HepG2 (cell line): ENCODE measurements around the gene RRAGB.

ENCODE experiments used
- EP300 ChIP-seq, 3 experiments: sonication (generic) in 1 of 3; formaldehyde crosslinking in 1 of 3; IDR thresholded peaks; 2 replicates each; pipeline versions ENCODE4 v1.5.1 to v1.6.1; 2011 to 2020; ENCODE audit warnings: low read depth in 2 of 3, low read length in 2 of 3, borderline replicate concordance in 1 of 3, improper control_type of control experiment in 1 of 3, mild to moderate bottlenecking in 1 of 3, missing genetic modification reagents in 1 of 3, moderate library complexity in 1 of 3
- PLRG1 ChIP-seq: fragments of 450-650 bp; conservative IDR thresholded peaks from 2 replicates; pipeline ENCODE4 v1.6.1; 2016
- POLR2A ChIP-seq, 2 experiments: IDR thresholded peaks; 2 replicates each; pipeline ENCODE4 v1.6.1; 2011; ENCODE audit warnings: low read depth in 2 of 2, low read length in 2 of 2, mild to moderate bottlenecking in 1 of 2, moderate library complexity in 1 of 2; ENCODE audit not compliant: insufficient read depth in 1 of 2
- POLR2AphosphoS5 ChIP-seq: IDR thresholded peaks from 2 replicates; pipeline ENCODE4 v1.6.1; 2012; ENCODE audit warnings: low read depth, low read length
- ZBTB7A ChIP-seq: sonication (generic); formaldehyde crosslinking; IDR thresholded peaks from 2 replicates; pipeline ENCODE4 v1.8.0; 2022; ENCODE audit warnings: mild to moderate bottlenecking, missing genetic modification reagents
- ZFX ChIP-seq: sonication (generic); formaldehyde crosslinking; IDR thresholded peaks from 2 replicates; pipeline ENCODE4 v1.4.0; 2020; ENCODE audit warnings: mild to moderate bottlenecking, low read depth, missing genetic modification reagents, moderate library complexity
- TF ChIP-seq, protein P1 (sequence below), 2 experiments: IDR thresholded peaks; 2 replicates each; pipeline ENCODE4 v1.6.1; 2011 to 2012; ENCODE audit warnings: low read length in 2 of 2, borderline replicate concordance in 1 of 2, low read depth in 1 of 2, mild to moderate bottlenecking in 1 of 2, moderate library complexity in 1 of 2
- TF ChIP-seq, protein P2 (sequence below): sonication (generic); formaldehyde crosslinking; IDR thresholded peaks from 2 replicates; pipeline ENCODE4 v1.4.0; 2020; ENCODE audit warnings: low read depth, mild to moderate bottlenecking, missing genetic modification reagents
- TF ChIP-seq, protein P3 (sequence below): sonication (generic); formaldehyde crosslinking; IDR thresholded peaks from 2 replicates; pipeline ENCODE4 v1.5.0; 2020; ENCODE audit warnings: mild to moderate bottlenecking, missing genetic modification reagents, moderate library complexity

DNA sequence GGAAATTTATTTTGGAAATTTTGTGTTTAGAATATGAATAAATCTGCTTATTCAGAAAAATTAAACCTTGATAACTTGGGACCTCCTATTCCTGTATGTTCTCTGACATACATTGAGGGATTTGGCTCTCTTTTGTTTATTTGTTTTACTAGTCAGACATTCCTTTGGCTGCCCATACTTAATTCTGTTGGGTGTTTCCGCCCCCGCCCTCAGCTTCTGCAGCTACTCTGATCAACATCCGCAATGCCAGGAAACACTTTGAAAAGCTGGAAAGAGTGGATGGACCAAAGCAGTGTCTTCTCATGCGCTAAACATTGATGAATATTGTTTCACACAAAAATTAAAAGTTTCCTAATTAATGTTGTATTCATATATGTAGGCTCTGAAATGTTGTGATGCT is 40.5 kb downstream of the RRAGB start:
- TF ChIP-seq ZFX (no peak), POLR2A (IDR thresholded peaks at IDR 0.05; ENCODE audit: insufficient read depth in 1 of 2, low read depth in 2 of 2, low read length in 2 of 2) (no peak), EP300 (IDR thresholded peaks at IDR 0.05; ENCODE audit: low read depth in 2 of 2, low read length in 2 of 2) (no peak), EP300 (CRISPR knock-in tag; IDR thresholded peaks at IDR 0.05; ENCODE audit: borderline replicate concordance) (no peak), POLR2AphosphoS5 (no peak), ZBTB7A (CRISPR knock-in tag) (no peak), PLRG1 (no peak)
- TF ChIP-seq, protein P1, sequence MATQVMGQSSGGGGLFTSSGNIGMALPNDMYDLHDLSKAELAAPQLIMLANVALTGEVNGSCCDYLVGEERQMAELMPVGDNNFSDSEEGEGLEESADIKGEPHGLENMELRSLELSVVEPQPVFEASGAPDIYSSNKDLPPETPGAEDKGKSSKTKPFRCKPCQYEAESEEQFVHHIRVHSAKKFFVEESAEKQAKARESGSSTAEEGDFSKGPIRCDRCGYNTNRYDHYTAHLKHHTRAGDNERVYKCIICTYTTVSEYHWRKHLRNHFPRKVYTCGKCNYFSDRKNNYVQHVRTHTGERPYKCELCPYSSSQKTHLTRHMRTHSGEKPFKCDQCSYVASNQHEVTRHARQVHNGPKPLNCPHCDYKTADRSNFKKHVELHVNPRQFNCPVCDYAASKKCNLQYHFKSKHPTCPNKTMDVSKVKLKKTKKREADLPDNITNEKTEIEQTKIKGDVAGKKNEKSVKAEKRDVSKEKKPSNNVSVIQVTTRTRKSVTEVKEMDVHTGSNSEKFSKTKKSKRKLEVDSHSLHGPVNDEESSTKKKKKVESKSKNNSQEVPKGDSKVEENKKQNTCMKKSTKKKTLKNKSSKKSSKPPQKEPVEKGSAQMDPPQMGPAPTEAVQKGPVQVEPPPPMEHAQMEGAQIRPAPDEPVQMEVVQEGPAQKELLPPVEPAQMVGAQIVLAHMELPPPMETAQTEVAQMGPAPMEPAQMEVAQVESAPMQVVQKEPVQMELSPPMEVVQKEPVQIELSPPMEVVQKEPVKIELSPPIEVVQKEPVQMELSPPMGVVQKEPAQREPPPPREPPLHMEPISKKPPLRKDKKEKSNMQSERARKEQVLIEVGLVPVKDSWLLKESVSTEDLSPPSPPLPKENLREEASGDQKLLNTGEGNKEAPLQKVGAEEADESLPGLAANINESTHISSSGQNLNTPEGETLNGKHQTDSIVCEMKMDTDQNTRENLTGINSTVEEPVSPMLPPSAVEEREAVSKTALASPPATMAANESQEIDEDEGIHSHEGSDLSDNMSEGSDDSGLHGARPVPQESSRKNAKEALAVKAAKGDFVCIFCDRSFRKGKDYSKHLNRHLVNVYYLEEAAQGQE (IDR thresholded peaks at IDR 0.05; ENCODE audit: borderline replicate concordance in 1 of 2, low read depth in 1 of 2, low read length in 2 of 2): no peak
- TF ChIP-seq, protein P2, sequence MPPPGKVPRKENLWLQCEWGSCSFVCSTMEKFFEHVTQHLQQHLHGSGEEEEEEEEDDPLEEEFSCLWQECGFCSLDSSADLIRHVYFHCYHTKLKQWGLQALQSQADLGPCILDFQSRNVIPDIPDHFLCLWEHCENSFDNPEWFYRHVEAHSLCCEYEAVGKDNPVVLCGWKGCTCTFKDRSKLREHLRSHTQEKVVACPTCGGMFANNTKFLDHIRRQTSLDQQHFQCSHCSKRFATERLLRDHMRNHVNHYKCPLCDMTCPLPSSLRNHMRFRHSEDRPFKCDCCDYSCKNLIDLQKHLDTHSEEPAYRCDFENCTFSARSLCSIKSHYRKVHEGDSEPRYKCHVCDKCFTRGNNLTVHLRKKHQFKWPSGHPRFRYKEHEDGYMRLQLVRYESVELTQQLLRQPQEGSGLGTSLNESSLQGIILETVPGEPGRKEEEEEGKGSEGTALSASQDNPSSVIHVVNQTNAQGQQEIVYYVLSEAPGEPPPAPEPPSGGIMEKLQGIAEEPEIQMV (CRISPR knock-in tag): no peak
- TF ChIP-seq, protein P3, sequence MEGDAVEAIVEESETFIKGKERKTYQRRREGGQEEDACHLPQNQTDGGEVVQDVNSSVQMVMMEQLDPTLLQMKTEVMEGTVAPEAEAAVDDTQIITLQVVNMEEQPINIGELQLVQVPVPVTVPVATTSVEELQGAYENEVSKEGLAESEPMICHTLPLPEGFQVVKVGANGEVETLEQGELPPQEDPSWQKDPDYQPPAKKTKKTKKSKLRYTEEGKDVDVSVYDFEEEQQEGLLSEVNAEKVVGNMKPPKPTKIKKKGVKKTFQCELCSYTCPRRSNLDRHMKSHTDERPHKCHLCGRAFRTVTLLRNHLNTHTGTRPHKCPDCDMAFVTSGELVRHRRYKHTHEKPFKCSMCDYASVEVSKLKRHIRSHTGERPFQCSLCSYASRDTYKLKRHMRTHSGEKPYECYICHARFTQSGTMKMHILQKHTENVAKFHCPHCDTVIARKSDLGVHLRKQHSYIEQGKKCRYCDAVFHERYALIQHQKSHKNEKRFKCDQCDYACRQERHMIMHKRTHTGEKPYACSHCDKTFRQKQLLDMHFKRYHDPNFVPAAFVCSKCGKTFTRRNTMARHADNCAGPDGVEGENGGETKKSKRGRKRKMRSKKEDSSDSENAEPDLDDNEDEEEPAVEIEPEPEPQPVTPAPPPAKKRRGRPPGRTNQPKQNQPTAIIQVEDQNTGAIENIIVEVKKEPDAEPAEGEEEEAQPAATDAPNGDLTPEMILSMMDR (CRISPR knock-in tag): no peak
